ENCODE results near the gene ACOXL.
"Not testable (repeated sequence)": the region's sequence is repeated elsewhere in the genome, so short reads cannot be mapped to it uniquely, and the experiment has no call there.

ACOXL gene

GRCh38 chr2:110852541-110853263, 120.3 kb downstream of the ACOXL start:
- no peak for TF ChIP-seq CTCF (conservative IDR thresholded peaks at IDR 0.05; ENCODE audit: low read depth, low read length)
- no peak overlapping the region for H3K4me3 ChIP-seq (ENCODE audit: low read depth, low read length)
- DNase-seq (ENCODE audit: low read depth): no peak

DNA sequence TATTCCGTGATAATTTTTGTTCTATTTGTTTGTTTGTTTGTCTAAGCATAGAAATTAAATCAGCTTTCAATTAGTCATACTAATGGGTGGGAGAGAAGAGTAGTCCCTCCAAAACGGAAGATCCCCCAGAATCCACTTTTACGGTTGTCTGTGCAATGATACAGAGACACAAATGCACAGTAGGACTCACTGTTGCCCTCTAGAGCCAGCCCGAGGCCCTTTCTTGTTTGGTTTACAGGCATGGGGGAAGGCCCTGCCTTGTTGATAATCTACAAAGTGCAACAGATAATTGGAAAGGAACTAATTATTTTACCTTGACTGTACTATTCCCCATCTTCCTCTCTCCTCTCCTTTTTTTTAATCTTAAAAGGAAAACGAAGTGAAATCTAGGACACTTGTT, 121.1 kb downstream of the ACOXL start:
- no peak overlapping the region for H3K4me3 ChIP-seq (ENCODE audit: low read depth, low read length)
- peak; percentile 85 for TF ChIP-seq CTCF (conservative IDR thresholded peaks at IDR 0.05; ENCODE audit: low read depth, low read length)
- peak; percentile 54 for DNase-seq (ENCODE audit: low read depth)

DNA sequence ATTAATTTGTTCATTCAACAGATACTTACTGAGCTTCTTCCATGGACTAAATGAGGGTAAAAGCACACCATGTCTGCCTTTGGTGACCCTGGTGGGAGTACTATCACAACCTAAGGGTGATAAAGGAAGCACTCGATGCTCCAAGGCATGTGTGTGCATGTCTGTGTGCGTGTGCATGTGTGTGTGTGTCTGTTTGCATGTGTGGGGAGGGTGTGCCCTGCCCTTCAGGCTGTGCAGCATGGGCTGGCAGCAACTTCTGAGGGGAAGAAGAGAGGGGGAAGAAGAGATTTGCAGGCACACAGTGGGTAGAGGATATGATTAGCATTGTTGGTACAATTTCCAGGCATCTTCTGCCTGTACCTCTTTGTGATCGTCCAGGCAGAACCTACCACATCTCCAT, 121.6 kb downstream of the ACOXL start:
- no peak for DNase-seq (ENCODE audit: low read depth)
- no peak for TF ChIP-seq CTCF (conservative IDR thresholded peaks at IDR 0.05; ENCODE audit: low read depth, low read length)
- H3K4me3 ChIP-seq (ENCODE audit: low read depth, low read length): no peak overlapping the region

DNA sequence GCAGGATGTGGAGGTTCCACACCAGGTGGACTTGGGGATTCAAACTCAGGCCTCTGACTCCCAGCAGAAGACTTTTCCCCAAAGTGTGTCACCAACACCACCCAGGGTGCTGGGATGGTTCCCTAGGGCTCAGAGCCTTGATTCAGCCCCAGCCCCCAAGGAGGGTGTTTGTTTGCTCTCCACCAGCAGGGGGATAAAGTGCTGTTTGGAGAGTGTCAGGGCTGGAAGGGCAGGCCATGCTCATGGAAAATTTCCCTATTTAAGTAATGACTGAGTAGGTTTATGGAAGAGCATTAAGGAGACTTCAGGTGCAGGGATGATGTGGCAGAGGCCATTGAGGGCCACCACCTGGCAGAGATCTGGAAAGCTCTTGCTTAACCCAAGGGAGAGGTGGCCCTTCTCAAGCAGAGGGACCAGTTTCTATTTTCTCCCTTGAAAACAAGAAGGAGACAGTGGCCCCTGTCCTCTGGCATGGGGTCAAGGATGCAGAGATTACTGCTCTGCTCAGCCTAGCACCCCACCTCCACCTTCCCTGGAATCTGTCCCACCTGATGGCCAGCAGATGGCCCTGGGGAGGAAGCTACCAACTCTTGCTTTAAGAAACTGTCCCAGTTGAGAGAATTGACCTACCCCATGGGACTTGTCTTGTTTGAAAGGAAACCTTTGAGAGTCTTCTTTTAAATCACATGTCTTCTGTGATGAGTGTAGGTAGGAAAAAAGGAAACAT, 122.1 kb downstream of the ACOXL start:
- H3K4me3 ChIP-seq (ENCODE audit: low read depth, low read length): no peak overlapping the region
- peak; percentile 49 for TF ChIP-seq CTCF (conservative IDR thresholded peaks at IDR 0.05; ENCODE audit: low read depth, low read length)
- no peak for DNase-seq (ENCODE audit: low read depth)

DNA sequence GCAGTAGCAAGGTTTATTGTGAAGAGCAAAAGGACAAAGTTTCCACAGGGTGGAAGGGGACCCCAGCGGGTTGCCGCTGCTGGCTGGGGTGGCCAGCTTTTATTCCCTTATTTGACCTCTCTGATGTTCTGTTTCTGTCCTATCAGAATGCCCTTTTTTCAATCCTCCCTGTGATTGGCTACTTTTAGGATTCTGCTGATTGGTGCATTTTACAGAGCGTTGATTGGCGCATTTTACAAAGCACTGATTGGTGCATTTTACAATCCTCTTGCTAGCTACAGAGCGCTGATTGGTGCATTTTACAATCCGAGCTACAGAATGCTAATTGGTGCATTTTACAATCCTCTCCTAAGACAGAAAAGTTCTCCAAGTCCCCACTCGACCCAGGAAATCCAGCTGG, 123.5 kb downstream of the ACOXL start:
- H3K4me3 ChIP-seq (ENCODE audit: low read depth, low read length); DNase-seq (ENCODE audit: low read depth): not testable (repeated sequence)

- no peak for TF ChIP-seq CTCF (conservative IDR thresholded peaks at IDR 0.05; ENCODE audit: low read depth, low read length)
- H3K4me3 ChIP-seq (ENCODE audit: low read depth, low read length): no peak overlapping the region
- DNase-seq (ENCODE audit: low read depth): no peak
Observed at GRCh38 chr2:110858135-110858725, 125.9 kb downstream of the ACOXL start.

DNA sequence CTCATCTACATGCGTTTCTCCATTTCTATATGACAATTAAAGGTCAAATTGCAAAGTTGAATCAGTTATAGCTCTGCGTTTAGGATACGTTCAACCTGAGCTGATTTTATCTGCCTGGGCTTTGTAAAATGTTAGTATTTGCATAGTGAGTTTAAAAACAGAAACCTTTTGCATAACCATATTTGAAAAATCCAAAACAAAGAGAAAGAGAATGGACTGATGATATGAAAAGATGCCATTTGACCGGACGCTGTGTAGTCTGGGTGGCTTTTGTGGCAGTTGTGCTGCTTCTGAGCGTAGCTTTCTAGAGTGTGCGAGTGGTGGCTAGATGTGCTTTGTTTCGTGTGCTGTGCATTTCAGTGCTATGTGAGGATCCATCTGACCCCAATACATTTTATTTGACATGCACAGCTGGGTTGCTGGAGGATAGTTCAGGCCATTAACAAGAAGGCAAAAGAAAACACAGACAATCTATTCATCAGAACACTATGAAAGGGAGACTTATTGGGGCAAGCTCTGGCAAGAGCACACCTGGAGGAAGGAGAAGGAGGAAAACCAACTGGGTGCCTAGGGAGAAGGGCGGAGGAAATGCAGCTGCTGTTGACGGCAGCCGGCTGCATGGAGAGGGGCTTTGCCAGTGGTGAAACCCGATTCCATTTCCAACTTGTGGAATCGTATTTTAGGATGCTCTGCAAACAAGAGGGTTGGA, 126.8 kb downstream of the ACOXL start:
- H3K4me3 ChIP-seq (ENCODE audit: low read depth, low read length): no peak overlapping the region
- no peak for TF ChIP-seq CTCF (conservative IDR thresholded peaks at IDR 0.05; ENCODE audit: low read depth, low read length)
- DNase-seq (ENCODE audit: low read depth): no peak
